Measurements from ENCODE around the gene SEPHS2.

Gene SEPHS2

GRCh38 chr16:30430428-30430970 is 15.2 kb downstream of the SEPHS2 start (continued):
- TF ChIP-seq ZNF302 (tag by site-specific recombination; IDR thresholded peaks at IDR 0.05; ENCODE audit: low read depth) (no peak), KLF7 (tag by site-specific recombination; IDR thresholded peaks at IDR 0.05; ENCODE audit: borderline replicate concordance) (no peak), KLF9 (tag by site-specific recombination; IDR thresholded peaks at IDR 0.05; ENCODE audit: low read depth) (no peak), ZNF211 (tag by site-specific recombination; IDR thresholded peaks at IDR 0.05; ENCODE audit: low read depth) (no peak), ZNF571 (tag by site-specific recombination; IDR thresholded peaks at IDR 0.05) (no peak), ZNF791 (tag by site-specific recombination; IDR thresholded peaks at IDR 0.05) (no peak), ZNF24 (tag by site-specific recombination; IDR thresholded peaks at IDR 0.05) (0 out of 2 replicates have a peak, but pooled peaks have one; percentile 19), ZNF157 (tag by site-specific recombination; IDR thresholded peaks at IDR 0.05) (no peak), ZNF394 (tag by site-specific recombination; IDR thresholded peaks at IDR 0.05; ENCODE audit: borderline replicate concordance) (no peak), ZFP3 (tag by site-specific recombination; IDR thresholded peaks at IDR 0.05; ENCODE audit: low read depth) (no peak), ZNF416 (tag by site-specific recombination; IDR thresholded peaks at IDR 0.05) (no peak), ZNF658 (tag by site-specific recombination; IDR thresholded peaks at IDR 0.05) (no peak), ZNF133 (tag by site-specific recombination; IDR thresholded peaks at IDR 0.05) (no peak; the same call in 1 of the 2 replicates), OSR2 (tag by site-specific recombination; IDR thresholded peaks at IDR 0.05) (no peak), GFI1B (tag by site-specific recombination; IDR thresholded peaks at IDR 0.05) (peak; percentile 77; the same call in 1 of the 2 replicates), BCL11A (tag by site-specific recombination; IDR thresholded peaks at IDR 0.05; ENCODE audit: low read depth) (no peak), ZNF785 (tag by site-specific recombination; IDR thresholded peaks at IDR 0.05) (no peak), ZNF184 (tag by site-specific recombination; IDR thresholded peaks at IDR 0.05) (no peak), ZNF707 (tag by site-specific recombination; IDR thresholded peaks at IDR 0.05) (no peak), MEIS1 (CRISPR knock-in tag; IDR thresholded peaks at IDR 0.05; ENCODE audit: borderline replicate concordance) (no peak), EGR2 (tag by site-specific recombination; IDR thresholded peaks at IDR 0.05; ENCODE audit: low read depth) (no peak), WT1 (tag by site-specific recombination; IDR thresholded peaks at IDR 0.05) (no peak), ZNF248 (tag by site-specific recombination; IDR thresholded peaks at IDR 0.05) (no peak), ZNF629 (tag by site-specific recombination; IDR thresholded peaks at IDR 0.05) (peak; percentile 5; the same call in 1 of the 2 replicates), ZSCAN16 (tag by site-specific recombination; IDR thresholded peaks at IDR 0.05) (no peak), ZFHX2 (tag by site-specific recombination; conservative IDR thresholded peaks at IDR 0.05) (no peak), ZNF645 (tag by site-specific recombination; IDR thresholded peaks at IDR 0.05) (0 out of 2 replicates have a peak, but pooled peaks have one; percentile 47), ZBTB21 (tag by site-specific recombination; IDR thresholded peaks at IDR 0.05) (peak; percentile 38; the same call in 1 of the 2 replicates), GLI4 (tag by site-specific recombination; IDR thresholded peaks at IDR 0.05) (no peak), ZNF488 (tag by site-specific recombination; IDR thresholded peaks at IDR 0.05) (no peak)
- TF ChIP-seq, protein P1, sequence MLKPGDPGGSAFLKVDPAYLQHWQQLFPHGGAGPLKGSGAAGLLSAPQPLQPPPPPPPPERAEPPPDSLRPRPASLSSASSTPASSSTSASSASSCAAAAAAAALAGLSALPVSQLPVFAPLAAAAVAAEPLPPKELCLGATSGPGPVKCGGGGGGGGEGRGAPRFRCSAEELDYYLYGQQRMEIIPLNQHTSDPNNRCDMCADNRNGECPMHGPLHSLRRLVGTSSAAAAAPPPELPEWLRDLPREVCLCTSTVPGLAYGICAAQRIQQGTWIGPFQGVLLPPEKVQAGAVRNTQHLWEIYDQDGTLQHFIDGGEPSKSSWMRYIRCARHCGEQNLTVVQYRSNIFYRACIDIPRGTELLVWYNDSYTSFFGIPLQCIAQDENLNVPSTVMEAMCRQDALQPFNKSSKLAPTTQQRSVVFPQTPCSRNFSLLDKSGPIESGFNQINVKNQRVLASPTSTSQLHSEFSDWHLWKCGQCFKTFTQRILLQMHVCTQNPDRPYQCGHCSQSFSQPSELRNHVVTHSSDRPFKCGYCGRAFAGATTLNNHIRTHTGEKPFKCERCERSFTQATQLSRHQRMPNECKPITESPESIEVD (tag by site-specific recombination; IDR thresholded peaks at IDR 0.05) = no peak
- TF ChIP-seq, protein P2, sequence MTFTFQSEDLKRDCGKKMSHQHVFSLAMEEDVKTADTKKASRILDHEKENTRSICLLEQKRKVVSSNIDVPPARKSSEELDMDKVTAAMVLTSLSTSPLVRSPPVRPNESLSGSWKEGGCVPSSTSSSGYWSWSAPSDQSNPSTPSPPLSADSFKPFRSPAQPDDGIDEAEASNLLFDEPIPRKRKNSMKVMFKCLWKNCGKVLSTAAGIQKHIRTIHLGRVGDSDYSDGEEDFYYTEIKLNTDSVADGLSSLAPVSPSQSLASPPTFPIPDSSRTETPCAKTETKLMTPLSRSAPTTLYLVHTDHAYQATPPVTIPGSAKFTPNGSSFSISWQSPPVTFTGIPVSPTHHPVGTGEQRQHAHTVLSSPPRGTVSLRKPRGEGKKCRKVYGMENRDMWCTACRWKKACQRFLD (tag by site-specific recombination; IDR thresholded peaks at IDR 0.05) = no peak

Measured in HEK293 (cell line).